Choroid plexus epithelial cell (primary cell): ENCODE data around the gene COG6.

ENCODE experiments used
- DNase-seq: peaks from one replicate; pipeline ENCODE4 v3.0.0-alpha.2; 2010; ENCODE audit warnings: low read depth
- H3K4me3 ChIP-seq: 2 replicates; pipeline ENCODE4 v1.5.1; 2011; ENCODE audit warnings: low read depth, mild to moderate bottlenecking, control low read depth, low read length, moderate library complexity
- CTCF ChIP-seq: conservative IDR thresholded peaks from 2 replicates; pipeline ENCODE4 v1.5.1; 2011; ENCODE audit warnings: low read depth, mild to moderate bottlenecking, control low read depth, inconsistent platforms, low read length, moderate library complexity

The COG6 gene

GRCh38 chr13:39655569-39656324, at the start of gene COG6:
TSS of gene COG6 (plus strand) at chr13:39655662. CDS start at chr13:39655727, 65 bp downstream.
- peak within 1 kb of the TSS; percentile 98 for H3K4me3 ChIP-seq
- peak; percentile 22 for TF ChIP-seq CTCF
- DNase-seq = peak; percentile 83

DNA sequence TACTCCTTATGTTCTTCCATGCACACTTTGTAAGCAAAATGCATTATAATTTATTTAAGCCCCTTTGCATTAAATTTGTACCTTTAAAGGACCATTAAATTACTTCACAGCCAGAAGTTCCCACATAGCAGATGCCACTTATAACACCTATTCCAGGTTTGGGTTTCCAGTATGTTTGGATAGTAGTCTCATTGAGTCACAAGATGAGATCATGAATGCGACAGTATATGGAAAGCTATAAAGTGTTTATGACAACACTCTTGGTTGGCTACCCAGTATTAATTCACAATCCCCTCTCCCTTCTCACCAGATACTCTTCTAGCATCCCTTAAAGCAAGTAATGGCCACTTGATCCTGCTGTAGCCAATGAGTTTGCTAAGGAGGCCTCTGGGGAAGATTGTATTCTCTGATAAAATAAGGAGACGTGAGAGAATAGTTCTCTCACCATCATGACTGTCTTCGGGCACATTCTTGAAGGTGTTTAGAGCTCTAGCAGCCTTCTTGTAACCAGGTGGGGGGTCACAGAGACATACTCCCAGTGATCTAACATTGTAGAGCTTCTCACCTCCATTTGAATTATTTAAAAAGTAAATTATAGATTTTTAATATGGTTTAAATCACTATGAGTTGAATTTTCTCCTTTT, 49.7 kb upstream of the COG6 start:
- no peak overlapping the region for H3K4me3 ChIP-seq
- TF ChIP-seq CTCF = no peak
- no peak for DNase-seq

- no peak overlapping the region for H3K4me3 ChIP-seq
- no peak for TF ChIP-seq CTCF
- DNase-seq = no peak
Measured at GRCh38 chr13:39607876-39608275, 47.6 kb upstream of the COG6 start.

- TF ChIP-seq CTCF = peak; percentile 74
- no peak overlapping the region for H3K4me3 ChIP-seq
- peak; percentile 91 for DNase-seq
Measured at GRCh38 chr13:39612023-39612637, 43.3 kb upstream of the COG6 start.

DNA sequence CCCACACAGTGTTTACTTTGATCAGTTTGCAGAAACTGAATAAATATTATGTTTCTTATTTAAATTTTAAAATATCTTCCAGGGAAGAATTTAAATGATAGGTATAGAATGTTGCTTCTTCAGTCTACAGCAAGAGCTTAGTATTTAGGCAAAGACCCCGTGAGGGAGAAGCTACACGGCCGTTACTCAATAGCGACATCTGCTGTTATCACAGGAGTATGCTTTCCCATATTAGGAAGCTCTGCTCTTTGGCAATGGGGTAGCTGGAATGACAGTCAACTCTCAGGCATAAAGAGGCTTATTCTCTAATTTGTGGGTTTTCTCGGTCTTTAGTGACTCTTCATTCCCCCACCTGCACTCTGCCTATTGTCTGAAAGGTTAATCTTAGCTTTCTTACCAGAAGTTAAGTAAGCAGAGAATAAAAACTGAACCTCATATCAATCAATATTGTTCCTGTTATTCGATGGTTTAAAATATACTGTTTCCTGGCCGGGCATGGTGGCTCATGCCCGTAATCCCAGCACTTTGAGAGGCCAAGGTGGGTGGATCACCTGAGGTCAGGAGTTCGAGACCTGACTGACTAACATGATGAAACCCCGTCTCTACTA, 39.3 kb upstream of the COG6 start:
- peak; percentile 88 for DNase-seq
- H3K4me3 ChIP-seq = no peak overlapping the region
- peak; percentile 98 for TF ChIP-seq CTCF

DNA sequence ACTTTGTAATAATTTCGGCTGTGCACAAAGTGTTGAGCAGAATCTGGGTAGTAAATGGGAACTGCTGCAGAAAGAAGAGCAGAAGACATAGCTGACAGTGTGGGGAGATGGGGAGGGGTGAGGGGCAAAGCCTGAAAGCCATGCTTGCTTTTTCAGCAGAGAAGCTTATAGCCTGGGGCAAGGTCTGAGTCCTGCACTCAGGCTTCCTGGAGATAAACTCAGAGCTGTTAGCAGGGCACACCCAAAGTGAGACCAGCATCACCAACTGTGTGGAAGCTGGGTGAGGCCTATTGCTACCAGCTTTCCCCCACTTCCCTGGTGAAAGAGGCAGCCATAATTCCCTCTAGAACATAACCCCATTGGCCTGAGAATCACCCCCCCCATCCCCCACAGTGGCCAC, 36.9 kb upstream of the COG6 start:
- no peak overlapping the region for H3K4me3 ChIP-seq
- no peak for DNase-seq
- TF ChIP-seq CTCF = no peak
